Brain microvascular endothelial cell (primary cell): ENCODE data around the gene ZNF804A.
A peak's percentile ranks its signal among the peaks of the same experiment; 100 is the strongest.

Experiments used
- DNase-seq: peaks from one replicate; pipeline ENCODE4 v3.0.0-alpha.2; 2020
- H3K27ac ChIP-seq: fragments of 250-450 bp; sonication (Bioruptor Pico); 2 replicates; pipeline ENCODE4 v1.5.1; 2020; ENCODE audit warnings: mild to moderate bottlenecking, moderate library complexity
- H3K27me3 ChIP-seq: fragments of 250-450 bp; sonication (Bioruptor Pico); replicated peaks from 2 replicates; pipeline ENCODE4 v1.5.1; 2020; ENCODE audit warnings: mild to moderate bottlenecking
- H3K36me3 ChIP-seq: fragments of 250-450 bp; sonication (Bioruptor Pico); replicated peaks from 2 replicates; pipeline ENCODE4 v1.5.1; 2020; ENCODE audit warnings: mild to moderate bottlenecking
- H3K4me3 ChIP-seq: 2 replicates; pipeline ENCODE4 v1.5.1; 2011; ENCODE audit warnings: low read depth, mild to moderate bottlenecking, control low read depth, low read length, moderate library complexity
- CTCF ChIP-seq: IDR thresholded peaks from 2 replicates; pipeline ENCODE4 v1.5.1; 2011; ENCODE audit warnings: low read depth, mild to moderate bottlenecking, moderate library complexity, low read length, control low read depth, inconsistent platforms; ENCODE audit errors: missing control alignments
- in situ Hi-C: cut with HindIII; loops from 2 replicates; pipeline ENCODE4 v1.10.0; 2017; ENCODE audit warnings: low sequenced_read_pairs, low pct_ligation_motif_present

ZNF804A gene

GRCh38 chr2:184644685-184645084, 46.4 kb downstream of the ZNF804A start:
- Histone ChIP-seq H3K4me3 (no peak overlapping the region), H3K36me3 (no peaks in the 10 kb centered on the region), H3K27ac (no peak overlapping the region), H3K27me3 (no peaks in the 10 kb centered on the region)
- in situ Hi-C loops, result no loop called here
- TF ChIP-seq CTCF, result no peak
- DNase-seq, result no peak

GRCh38 chr2:184646177-184646576, 47.8 kb downstream of the ZNF804A start:
- no peak overlapping the region for H3K4me3 ChIP-seq
- no peaks in the 10 kb centered on the region for H3K36me3 ChIP-seq
- no peak for TF ChIP-seq CTCF
- H3K27ac ChIP-seq, result no peak overlapping the region
- no peaks in the 10 kb centered on the region for H3K27me3 ChIP-seq
- in situ Hi-C loops, result no loop called here
- peak; percentile 22 for DNase-seq

GRCh38 chr2:184646593-184646992, 48.3 kb downstream of the ZNF804A start:
- in situ Hi-C loops, result no loop called here
- no peak for DNase-seq
- Histone ChIP-seq H3K36me3 (no peaks in the 10 kb centered on the region), H3K4me3 (no peak overlapping the region), H3K27me3 (no peaks in the 10 kb centered on the region), H3K27ac (no peak overlapping the region)
- no peak for TF ChIP-seq CTCF

- H3K27me3 ChIP-seq, result no peaks in the 10 kb centered on the region
- H3K36me3 ChIP-seq, result no peaks in the 10 kb centered on the region
- no peak for DNase-seq
- in situ Hi-C loops, result no loop called here
- H3K4me3 ChIP-seq, result no peak overlapping the region
- no peak for TF ChIP-seq CTCF
- H3K27ac ChIP-seq, result no peak overlapping the region
These were observed 56.6 kb downstream of the ZNF804A start for GRCh38 chr2:184654945-184655344.

GRCh38 chr2:184677171-184677570, 78.8 kb downstream of the ZNF804A start:
- no peak overlapping the region for H3K27ac ChIP-seq
- no peak for DNase-seq

More at GRCh38 chr2:184677171-184677570, 78.8 kb downstream of the ZNF804A start:
- Histone ChIP-seq H3K4me3 (no peak overlapping the region), H3K27me3 (no peaks in the 10 kb centered on the region), H3K36me3 (no peaks in the 10 kb centered on the region)
- in situ Hi-C loops, result no loop called here
- no peak for TF ChIP-seq CTCF
